Suppressor macrophage treated with lipopolysaccharide for 1 hour (primary cell): Measurements from ENCODE around the gene SLC27A5.
"Not testable (repeated sequence)": the region's sequence is repeated elsewhere in the genome, so short reads cannot be mapped to it uniquely, and the experiment has no call there.

ENCODE experiments used
- DNase-seq, 3 donors: peaks; one replicate each; pipeline ENCODE4 v3.0.0-alpha.2; 2020 to 2022

The SLC27A5 gene

GRCh38 chr19:58466760-58467589, 44.8 kb downstream of the SLC27A5 start, which contains the start of gene ZNF324:
ZNF324 (plus strand) TSS chr19:58467080; CDS start chr19:58469186, 2,106 bp downstream.
- DNase-seq, result peak; percentile 99 to 100 (median 100)

- no peak for DNase-seq
Measured at GRCh38 chr19:58466089-58466759, 45.6 kb downstream of the SLC27A5 start.

GRCh38 chr19:58460039-58460438, 51.8 kb downstream of the SLC27A5 start:
- no peak for DNase-seq

GRCh38 chr19:58456111-58456510, 55.7 kb downstream of the SLC27A5 start:
- no peak for DNase-seq

GRCh38 chr19:58455306-58455705, 56.5 kb downstream of the SLC27A5 start:
- DNase-seq, result no peak

GRCh38 chr19:58453743-58454142, 58.0 kb downstream of the SLC27A5 start:
- no peak for DNase-seq

- peak; percentile 98 to 99 (median 98) for DNase-seq
Measured at GRCh38 chr19:58451358-58452101, 60.3 kb downstream of the SLC27A5 start, which contains the start of gene ZNF324B. ZNF324B (plus strand) TSS chr19:58451622; CDS start chr19:58453702, 2,080 bp downstream.

- no peak for DNase-seq
Measured at GRCh38 chr19:58450856-58451357, 60.9 kb downstream of the SLC27A5 start.

- DNase-seq, result peak in 2 of 3 donors; percentile 10 to 23
Measured at GRCh38 chr19:58449980-58450379, 61.8 kb downstream of the SLC27A5 start.

GRCh38 chr19:58448860-58449259, 62.9 kb downstream of the SLC27A5 start:
- not testable (repeated sequence) for DNase-seq
